22Rv1 (cell line): ENCODE data around the gene GBP5.

ENCODE experiments used
- ZFX ChIP-seq: fragments of 450-650 bp; IDR thresholded peaks from 2 replicates; pipeline ENCODE4 v1.6.1; 2017; ENCODE audit warnings: antibody characterized with exemption, borderline replicate concordance
- TF ChIP-seq, protein P1 (sequence below): fragments of 450-650 bp; IDR thresholded peaks from 2 replicates; pipeline ENCODE4 v1.5.1; 2017; ENCODE audit warnings: mild to moderate bottlenecking

GRCh38 chr1:89276690-89277089 lies 4.0 kb upstream of the GBP5 start:
- TF ChIP-seq, protein P1, sequence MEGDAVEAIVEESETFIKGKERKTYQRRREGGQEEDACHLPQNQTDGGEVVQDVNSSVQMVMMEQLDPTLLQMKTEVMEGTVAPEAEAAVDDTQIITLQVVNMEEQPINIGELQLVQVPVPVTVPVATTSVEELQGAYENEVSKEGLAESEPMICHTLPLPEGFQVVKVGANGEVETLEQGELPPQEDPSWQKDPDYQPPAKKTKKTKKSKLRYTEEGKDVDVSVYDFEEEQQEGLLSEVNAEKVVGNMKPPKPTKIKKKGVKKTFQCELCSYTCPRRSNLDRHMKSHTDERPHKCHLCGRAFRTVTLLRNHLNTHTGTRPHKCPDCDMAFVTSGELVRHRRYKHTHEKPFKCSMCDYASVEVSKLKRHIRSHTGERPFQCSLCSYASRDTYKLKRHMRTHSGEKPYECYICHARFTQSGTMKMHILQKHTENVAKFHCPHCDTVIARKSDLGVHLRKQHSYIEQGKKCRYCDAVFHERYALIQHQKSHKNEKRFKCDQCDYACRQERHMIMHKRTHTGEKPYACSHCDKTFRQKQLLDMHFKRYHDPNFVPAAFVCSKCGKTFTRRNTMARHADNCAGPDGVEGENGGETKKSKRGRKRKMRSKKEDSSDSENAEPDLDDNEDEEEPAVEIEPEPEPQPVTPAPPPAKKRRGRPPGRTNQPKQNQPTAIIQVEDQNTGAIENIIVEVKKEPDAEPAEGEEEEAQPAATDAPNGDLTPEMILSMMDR: no peak
- no peak for TF ChIP-seq ZFX
